ENCODE measurements around the gene REM1.

The REM1 gene

GRCh38 chr20:31527266-31527665, 52.2 kb downstream of the REM1 start:
- no peak for DNase-seq
